Adrenal gland (tissue), 12 donors: Measurements from ENCODE around the gene IL31. TPM values are rescaled to one million over a fixed set of nuclear protein-coding genes. Genes with fewer than 3 reads are reported as not detected.
A peak's percentile ranks its signal among the peaks of the same experiment; 100 is the strongest.

Source experiments
- DNase-seq, 7 donors: peaks; one replicate each; pipeline ENCODE4 v3.0.0-alpha.2; 2019 to 2020
- H3K27ac ChIP-seq, 5 donors: fragments of 200-600 bp; sonication (generic) in 4 of 5; 1 replicate in 3 of 5; 2 replicates in 2 of 5; pipeline versions ENCODE4 v1.5.1 to v1.8.0; 2016 to 2020; ENCODE audit warnings: mild to moderate bottlenecking in 1 of 5
- H3K27me3 ChIP-seq: fragments of 200-600 bp; 2 replicates; pipeline ENCODE4 v1.8.0; 2021
- H3K36me3 ChIP-seq, 2 donors: fragments of 200-600 bp; replicated peaks in 1 of 2; 1 replicate in 1 of 2; 2 replicates in 1 of 2; pipeline versions ENCODE4 v1.5.1 to v1.8.0; 2018 to 2022
- H3K4me1 ChIP-seq, 2 donors: fragments of 200-600 bp; replicated peaks in 1 of 2; 1 replicate in 1 of 2; 2 replicates in 1 of 2; pipeline versions ENCODE4 v1.5.1 to v1.8.0; 2018 to 2021
- H3K4me3 ChIP-seq, 4 donors: fragments of 200-600 bp; sonication (generic) in 3 of 4; one replicate each; pipeline ENCODE4 v1.5.1; 2016 to 2018
- H3K9me3 ChIP-seq, 3 donors: fragments of 200-600 bp; sonication (generic) in 1 of 3; replicated peaks in 1 of 3; 1 replicate in 2 of 3; 2 replicates in 1 of 3; pipeline versions ENCODE4 v1.5.1 to v1.8.0; 2016 to 2021
- CTCF ChIP-seq, 6 experiments: fragments of 450-650 bp in 4 of 6; fragments of 200-600 bp in 2 of 6; sonication (generic) in 1 of 6; IDR thresholded peaks; 1 replicate in 5 of 6; 2 replicates in 1 of 6; pipeline versions ENCODE4 v1.5.1 to v1.8.0; 2016 to 2021; ENCODE audit warnings: antibody characterized with exemption in 6 of 6, mild to moderate bottlenecking in 2 of 6, moderate library complexity in 1 of 6
- POLR2A ChIP-seq, 2 donors: fragments of 450-650 bp; IDR thresholded peaks; one replicate each; pipeline ENCODE4 v1.6.1; 2017; ENCODE audit warnings: antibody characterized with exemption in 2 of 2, mild to moderate bottlenecking in 2 of 2, moderate library complexity in 1 of 2
- WGBS, 4 donors: extraction: QIAGEN DNeasy Blood & Tissue Kit in 2 of 4; methylation state at CpG; one replicate each; pipeline versions ENCODE4 v1.1.5 to v1.1.7; 2013 to 2017; 5-methylcytosine and 5-hydroxymethylcytosine counted together
- intact Hi-C, 2 donors: fragments of 100-400 bp; cut with DNase I; formaldehyde crosslinking; loops; one replicate each; pipeline versions ENCODE4 v1.14.1 to v1.15.0; 2022 to 2023
- polyA plus RNA-seq, 3 donors: library from polyadenylated mRNA; stranded (reverse); fragments of 200-250 nt in 2 of 3; fragments of 350-450 nt in 1 of 3; fragmentation: Illumina TruSeq in 1 of 3; extraction: RNeasy Lipid Tissue Mini Kit (QIAGEN cat#74804) in 1 of 3; gene quantifications; one replicate each; pipeline ENCODE4 v1.2.3, GENCODE V29; 2013 to 2014
- total RNA-seq, 9 donors: library from RNA; depleted of rRNA in 4 of 9; stranded (reverse); fragments of >200 nt in 4 of 9; fragments of 120-200 nt in 1 of 9; fragmentation: NEBNext Ultra II Directional in 1 of 9; extraction: Animal tissue kit (Norgen Biotek cat#: 25700) in 1 of 9; gene quantifications; one replicate each; pipeline versions ENCODE4 v1.1.0 to v1.2.4, GENCODE V29; 2013 to 2023
- donor health status: healthy with polysubstance abuse.
- donor health status: Bipolar disorder and iron deficiency.
- donor health status: DM: yes; HTN: yes; CAD: no.
- donor health status: DM: no; HTN: no; CAD: no.
- donor health status: DM: no; HTN: no; CAD: no.
- donor health status: DM: yes; HTN: yes; CAD: no.

Gene IL31
- total and polyA plus RNA-seq, 12 donors: not detected

DNA sequence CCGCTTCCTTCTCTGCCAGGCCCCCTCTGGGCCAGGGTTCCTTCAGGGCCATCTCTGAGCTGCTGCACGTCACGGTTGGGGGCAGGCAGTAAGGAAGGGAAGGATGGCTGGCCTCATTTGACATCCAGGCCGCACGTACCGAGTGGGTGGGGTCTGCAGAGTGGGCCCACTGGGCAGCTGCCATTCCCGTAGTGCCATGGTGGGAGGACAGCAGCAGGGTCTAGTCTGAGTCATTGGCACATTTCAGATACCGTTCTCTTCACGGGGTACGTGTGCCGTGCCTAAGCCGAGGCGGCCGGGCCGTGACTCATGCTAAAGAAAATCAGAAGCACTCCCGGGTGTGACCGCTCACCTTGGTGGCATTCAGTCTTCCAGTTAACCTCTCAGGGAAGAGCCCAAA lies 43.9 kb downstream of the IL31 start:
- no peak for TF ChIP-seq POLR2A (IDR thresholded peaks at IDR 0.05)
- TF ChIP-seq CTCF (IDR thresholded peaks at IDR 0.05): no peak
- no peaks in the 10 kb centered on the region for H3K27me3 ChIP-seq
- WGBS, 4 donors: 66 to 78% (median 72%) methylated on average over 6 to 17 of the region's 17 CpGs; no CpG with 5 or more reads in 1 of the 4 donors
- H3K27ac ChIP-seq: peak overlapping the region in 1 of 5 donors; percentile 35
- peak in 1 of 7 donors; percentile 48 for DNase-seq
- peaks cover 0 to 24% of the 10 kb centered on the region in 2 donors for H3K4me1 ChIP-seq
- no peak overlapping the region for H3K4me3 ChIP-seq
- intact Hi-C loops: loop anchor here in 1 of 2 donors (2.0 kb wide), 1 partner anchor 63 kb away; no protein-coding TSS in a partner anchor
- no peaks in the 10 kb centered on the region for H3K9me3 ChIP-seq
- H3K36me3 ChIP-seq: peaks cover 0 to 74% of the 10 kb centered on the region in 2 donors

DNA sequence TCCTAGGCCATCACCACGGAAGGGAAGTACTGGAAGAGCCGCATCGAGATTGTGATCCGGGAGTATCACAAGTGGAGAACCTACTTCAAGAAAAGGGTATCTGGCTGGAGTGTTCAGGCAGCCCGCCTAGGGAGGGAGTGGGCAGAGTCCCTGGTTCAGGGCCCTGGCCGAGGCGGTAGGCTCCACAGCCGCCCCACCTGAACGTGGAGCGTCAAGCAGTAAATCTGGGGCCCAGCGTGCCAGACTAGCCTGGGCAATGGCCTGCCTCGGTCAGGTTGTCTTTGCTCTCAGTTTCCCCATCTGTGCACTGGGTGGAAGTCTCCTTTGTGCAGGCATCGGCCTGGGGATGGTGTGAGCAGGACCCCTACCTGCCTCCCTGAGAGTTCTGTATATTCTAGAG lies 44.9 kb downstream of the IL31 start:
- DNase-seq: no peak
- Histone ChIP-seq H3K36me3 (peaks cover 0 to 66% of the 10 kb centered on the region in 2 donors), H3K4me3 (no peak overlapping the region), H3K27ac (no peak overlapping the region), H3K27me3 (no peaks in the 10 kb centered on the region), H3K9me3 (no peaks in the 10 kb centered on the region), H3K4me1 (peaks cover 0 to 30% of the 10 kb centered on the region in 2 donors)
- TF ChIP-seq POLR2A (IDR thresholded peaks at IDR 0.05) (no peak), CTCF (IDR thresholded peaks at IDR 0.05) (no peak)
- intact Hi-C loops: loop anchor here in 1 of 2 donors (10.0 kb wide), 1 partner anchor 204 kb away; no protein-coding TSS in a partner anchor
- WGBS, 4 donors: 94 to 96% (median 95%) methylated on average over 7 to 13 of the region's 13 CpGs

DNA sequence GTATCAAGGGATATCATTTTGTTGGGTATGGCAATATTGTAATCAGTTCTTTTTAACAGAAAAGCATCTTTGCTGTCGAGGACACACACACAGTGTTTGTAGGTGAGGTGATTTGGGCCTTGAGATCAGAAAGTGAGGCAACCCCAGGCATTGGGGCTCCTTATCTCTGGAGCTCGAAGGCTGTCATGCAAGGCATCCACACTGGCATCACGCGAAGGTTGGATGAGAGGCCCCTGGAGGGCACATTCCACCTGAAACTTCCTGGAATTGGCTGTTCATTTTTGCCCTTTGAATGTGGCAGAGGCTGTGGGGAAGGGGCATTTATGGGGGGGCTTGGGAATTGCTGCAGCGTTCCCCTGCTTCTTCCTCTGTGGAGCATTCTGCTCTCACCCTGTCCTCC lies 45.5 kb downstream of the IL31 start:
- TF ChIP-seq POLR2A (IDR thresholded peaks at IDR 0.05): no peak
- no peak for TF ChIP-seq CTCF (IDR thresholded peaks at IDR 0.05)
- H3K36me3 ChIP-seq: peaks cover 0 to 59% of the 10 kb centered on the region in 2 donors
- no peaks in the 10 kb centered on the region for H3K27me3 ChIP-seq
- 53 to 74% (median 70%) methylated on average over 5 of the region's 5 CpGs for WGBS, 4 donors
- H3K9me3 ChIP-seq: no peaks in the 10 kb centered on the region
- H3K27ac ChIP-seq: no peak overlapping the region
- intact Hi-C loops: loop anchor here in 1 of 2 donors (10.0 kb wide), 1 partner anchor 204 kb away; no protein-coding TSS in a partner anchor
- H3K4me1 ChIP-seq: peaks cover 0 to 33% of the 10 kb centered on the region in 2 donors
- no peak for DNase-seq
- no peak overlapping the region for H3K4me3 ChIP-seq

GRCh38 chr12:122127839-122128238 lies 46.2 kb downstream of the IL31 start:
- H3K9me3 ChIP-seq: no peaks in the 10 kb centered on the region
- intact Hi-C loops: loop anchor here in 1 of 2 donors (10.0 kb wide), 1 partner anchor 203 kb away; no protein-coding TSS in a partner anchor
- no peak overlapping the region for H3K4me3 ChIP-seq
- H3K4me1 ChIP-seq: peaks cover 0 to 39% of the 10 kb centered on the region in 2 donors
- peaks cover 0 to 53% of the 10 kb centered on the region in 2 donors for H3K36me3 ChIP-seq
- TF ChIP-seq POLR2A (IDR thresholded peaks at IDR 0.05) (no peak), CTCF (IDR thresholded peaks at IDR 0.05) (no peak)
- WGBS, 4 donors: 60 to 91% (median 88%) methylated on average over 1 to 13 of the region's 13 CpGs
- no peaks in the 10 kb centered on the region for H3K27me3 ChIP-seq
- H3K27ac ChIP-seq: no peak overlapping the region
- DNase-seq: no peak
